CD4-positive, alpha-beta T cell treated with Interleukin-17A for 1 hour (primary cell): Measurements from ENCODE around the gene KCNJ6.

Source experiments
- DNase-seq: peaks from one replicate; pipeline ENCODE4 v3.0.0-alpha.2; 2020

Gene KCNJ6

GRCh38 chr21:37903396-37903795, 12.9 kb downstream of the KCNJ6 start:
- no peak for DNase-seq

- no peak for DNase-seq
Observed at GRCh38 chr21:37899146-37899545, 17.1 kb downstream of the KCNJ6 start.

- no peak for DNase-seq
Observed at GRCh38 chr21:37896788-37897187, 19.5 kb downstream of the KCNJ6 start.

- no peak for DNase-seq
Observed at GRCh38 chr21:37891972-37892371, 24.3 kb downstream of the KCNJ6 start.

- DNase-seq = no peak
Observed at GRCh38 chr21:37888659-37889058, 27.6 kb downstream of the KCNJ6 start.

- no peak for DNase-seq
Observed at GRCh38 chr21:37886726-37887299, 29.4 kb downstream of the KCNJ6 start.

GRCh38 chr21:37886120-37886519, 30.1 kb downstream of the KCNJ6 start:
- no peak for DNase-seq

- DNase-seq = no peak
Observed at GRCh38 chr21:37878946-37879660, 37.2 kb downstream of the KCNJ6 start.

GRCh38 chr21:37877888-37878684, 38.2 kb downstream of the KCNJ6 start:
- no peak for DNase-seq

- DNase-seq = no peak
Observed at GRCh38 chr21:37877171-37877570, 39.1 kb downstream of the KCNJ6 start.

GRCh38 chr21:37876561-37876960, 39.7 kb downstream of the KCNJ6 start:
- DNase-seq = no peak

- no peak for DNase-seq
Observed at GRCh38 chr21:37874904-37875780, 41.1 kb downstream of the KCNJ6 start.

GRCh38 chr21:37874481-37874880, 41.8 kb downstream of the KCNJ6 start:
- DNase-seq = no peak

GRCh38 chr21:37873655-37874054, 42.6 kb downstream of the KCNJ6 start:
- DNase-seq = no peak

- DNase-seq = no peak
Observed at GRCh38 chr21:37871121-37871862, 45.0 kb downstream of the KCNJ6 start.

- no peak for DNase-seq
Observed at GRCh38 chr21:37870221-37870620, 46.0 kb downstream of the KCNJ6 start.

GRCh38 chr21:37869661-37870060, 46.6 kb downstream of the KCNJ6 start:
- DNase-seq = no peak

- DNase-seq = no peak
Observed at GRCh38 chr21:37868446-37869295, 47.6 kb downstream of the KCNJ6 start.

- DNase-seq = peak; percentile 16
Observed at GRCh38 chr21:37866027-37866426, 50.2 kb downstream of the KCNJ6 start.

GRCh38 chr21:37865156-37865555, 51.1 kb downstream of the KCNJ6 start:
- no peak for DNase-seq

- DNase-seq = no peak
Observed at GRCh38 chr21:37863842-37864241, 52.4 kb downstream of the KCNJ6 start.
